BJ (cell line): ENCODE measurements around the gene FN3KRP. TPM values are rescaled to one million over a fixed set of nuclear protein-coding genes. Genes with fewer than 3 reads are reported as not detected.
A peak's percentile ranks its signal among the peaks of the same experiment; 100 is the strongest.

Experiments used
- CTCF ChIA-PET: fragments of 350-600 bp; formaldehyde crosslinking; extraction: SDS; loops from one replicate; lab custom pipeline; 2021; ENCODE audit warnings: antibody characterized with exemption, inconsistent platforms; lab: Yijun Ruan, JAX
- POLR2A ChIA-PET: fragments of 300-600 bp; sonication (Branson Sonifier 250); formaldehyde crosslinking; extraction: SDS; loops from one replicate; lab custom pipeline; 2021; ENCODE audit warnings: antibody characterized with exemption; lab: Charles Lee
- DNase-seq: peaks from one replicate; pipeline ENCODE4 v3.0.0-alpha.2; 2011; ENCODE audit warnings: low read depth
- H3K27me3 ChIP-seq: 2 replicates; pipeline ENCODE4 v1.6.0; 2011; ENCODE audit warnings: low read length; ENCODE audit not compliant: control insufficient read depth, insufficient read depth
- H3K36me3 ChIP-seq: 2 replicates; pipeline ENCODE4 v1.5.1; 2011; ENCODE audit warnings: low read length; ENCODE audit not compliant: control insufficient read depth, insufficient read depth
- H3K4me3 ChIP-seq: 2 replicates; pipeline ENCODE4 v1.5.1; 2011; ENCODE audit warnings: low read depth, mild to moderate bottlenecking, control low read depth, low read length
- polyA plus RNA-seq: library from polyadenylated mRNA; depleted of rRNA; stranded (reverse); fragments of >200 nt; gene quantifications from 2 replicates; pipeline ENCODE4 v1.2.3, GENCODE V29; 2011
- TF ChIP-seq, protein P1 (sequence below): IDR thresholded peaks from 2 replicates; pipeline ENCODE4 v1.5.1; 2011; ENCODE audit warnings: low read depth, mild to moderate bottlenecking, control low read depth, inconsistent platforms, low read length, moderate library complexity; ENCODE audit not compliant: insufficient read depth

Gene FN3KRP
- polyA plus RNA-seq, 1 experiment = 24.9 TPM

DNA sequence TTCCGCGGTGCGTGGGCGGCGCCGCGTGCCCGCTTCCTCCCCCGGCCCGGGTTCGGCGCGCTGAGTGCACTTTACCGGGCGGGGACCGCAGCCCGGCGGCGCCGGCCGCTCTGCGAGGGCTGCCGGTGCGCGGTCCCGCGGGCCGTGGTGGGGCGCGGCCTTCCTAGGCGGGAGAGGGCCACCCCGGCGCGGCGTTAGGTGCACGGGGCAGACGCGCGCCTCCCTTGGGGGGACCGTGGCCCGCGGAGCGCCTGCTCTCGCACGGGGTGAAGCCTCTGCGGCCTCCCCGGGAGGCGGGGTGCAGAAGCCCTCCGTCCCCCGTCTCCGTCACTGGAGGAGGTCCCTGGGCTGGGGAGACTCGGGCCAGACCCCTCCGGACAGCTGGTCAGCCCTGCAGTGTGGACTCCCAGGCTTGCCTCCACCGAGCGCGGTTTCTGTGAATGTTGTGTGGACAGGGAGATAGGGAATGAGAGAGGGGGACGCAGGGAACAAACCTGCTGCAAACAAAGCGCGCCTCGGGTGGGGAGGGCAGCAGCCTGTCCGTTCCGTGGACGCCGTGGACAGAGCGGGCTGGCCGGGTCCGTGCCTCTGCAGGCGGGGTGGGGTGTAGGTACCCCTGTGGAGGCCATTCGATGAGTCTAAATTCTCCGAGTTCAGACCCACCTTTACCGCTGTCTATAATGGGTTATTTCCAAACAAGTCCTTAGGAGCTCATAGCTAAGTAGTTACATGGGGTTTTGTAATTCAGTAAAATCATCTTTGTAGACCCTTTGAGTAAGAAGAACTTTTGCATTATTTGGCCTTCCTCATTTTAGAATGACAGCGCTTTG, 36.1 kb downstream of the FN3KRP start:
- Histone ChIP-seq H3K36me3 (no peaks in the 10 kb centered on the region), H3K27me3 (no peaks in the 10 kb centered on the region), H3K4me3 (peak overlapping the region; percentile 86)
- POLR2A ChIA-PET = no interaction called here
- no peak for DNase-seq
- TF ChIP-seq, protein P1, sequence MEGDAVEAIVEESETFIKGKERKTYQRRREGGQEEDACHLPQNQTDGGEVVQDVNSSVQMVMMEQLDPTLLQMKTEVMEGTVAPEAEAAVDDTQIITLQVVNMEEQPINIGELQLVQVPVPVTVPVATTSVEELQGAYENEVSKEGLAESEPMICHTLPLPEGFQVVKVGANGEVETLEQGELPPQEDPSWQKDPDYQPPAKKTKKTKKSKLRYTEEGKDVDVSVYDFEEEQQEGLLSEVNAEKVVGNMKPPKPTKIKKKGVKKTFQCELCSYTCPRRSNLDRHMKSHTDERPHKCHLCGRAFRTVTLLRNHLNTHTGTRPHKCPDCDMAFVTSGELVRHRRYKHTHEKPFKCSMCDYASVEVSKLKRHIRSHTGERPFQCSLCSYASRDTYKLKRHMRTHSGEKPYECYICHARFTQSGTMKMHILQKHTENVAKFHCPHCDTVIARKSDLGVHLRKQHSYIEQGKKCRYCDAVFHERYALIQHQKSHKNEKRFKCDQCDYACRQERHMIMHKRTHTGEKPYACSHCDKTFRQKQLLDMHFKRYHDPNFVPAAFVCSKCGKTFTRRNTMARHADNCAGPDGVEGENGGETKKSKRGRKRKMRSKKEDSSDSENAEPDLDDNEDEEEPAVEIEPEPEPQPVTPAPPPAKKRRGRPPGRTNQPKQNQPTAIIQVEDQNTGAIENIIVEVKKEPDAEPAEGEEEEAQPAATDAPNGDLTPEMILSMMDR = no peak
- CTCF ChIA-PET = no interaction called here

DNA sequence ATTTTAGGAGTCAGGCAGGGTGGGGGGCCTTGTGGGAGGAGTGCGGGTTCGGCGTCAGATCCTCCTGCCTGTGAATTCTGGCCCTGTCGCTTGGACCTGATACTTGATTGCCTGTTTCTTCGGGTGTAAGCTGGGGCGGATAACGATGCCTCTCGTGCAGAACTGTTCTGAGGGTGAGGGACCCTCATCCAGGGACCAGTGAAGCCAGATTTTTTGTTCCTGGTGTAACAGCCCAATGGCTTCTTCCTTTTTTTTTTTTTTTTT, 36.6 kb downstream of the FN3KRP start:
- ChIA-PET POLR2A (no interaction called here), CTCF (no interaction called here)
- Histone ChIP-seq H3K36me3 (no peaks in the 10 kb centered on the region), H3K4me3 (peak overlapping the region; percentile 86), H3K27me3 (no peaks in the 10 kb centered on the region)
- DNase-seq = no peak
- TF ChIP-seq, protein P1 = no peak

DNA sequence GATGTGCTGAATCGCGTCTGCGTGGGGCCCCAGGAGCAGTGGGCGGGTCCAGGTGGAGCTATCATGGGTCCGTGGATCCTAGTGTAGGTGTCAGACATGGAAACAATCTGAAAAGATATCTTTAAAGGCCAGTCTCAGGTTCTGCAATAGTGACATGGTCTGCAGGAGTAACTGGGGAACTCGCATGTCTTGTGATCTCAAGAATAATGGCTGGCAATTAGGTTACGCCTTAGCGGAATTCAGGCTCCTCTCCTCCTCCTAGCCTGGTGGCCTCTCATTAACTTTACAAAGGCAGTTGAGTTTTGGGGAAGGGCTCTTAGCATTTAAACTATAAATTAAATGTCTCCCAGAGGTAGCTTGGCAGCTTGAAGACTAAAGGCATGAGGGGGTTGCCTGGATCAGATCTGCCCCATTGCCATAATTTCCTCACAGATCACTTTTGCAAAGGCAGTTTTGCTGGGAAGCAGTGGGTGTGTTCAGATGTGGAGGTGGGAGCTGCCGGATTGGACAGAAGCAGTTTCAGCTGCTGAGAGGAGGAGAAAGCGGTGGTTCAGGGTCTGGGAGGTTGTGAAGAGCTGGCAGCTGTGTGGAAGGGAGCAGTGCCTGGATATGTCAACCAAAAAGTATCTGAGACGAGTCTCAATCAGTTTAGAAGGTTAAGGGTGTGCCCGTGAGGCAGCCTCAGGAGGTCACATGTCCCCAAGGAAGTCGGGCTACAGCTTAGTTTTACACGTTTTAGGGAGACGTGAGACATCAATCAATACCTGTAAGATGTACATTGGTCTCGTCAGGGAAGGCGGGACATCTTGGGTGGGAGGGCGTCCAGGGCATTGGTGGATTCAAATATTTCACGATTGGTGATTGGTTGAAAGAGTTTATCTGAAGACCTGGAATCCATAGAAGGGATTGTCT, 38.0 kb downstream of the FN3KRP start:
- H3K36me3 ChIP-seq = no peaks in the 10 kb centered on the region
- CTCF ChIA-PET = interaction anchor here (1.0 to 1.6 kb wide), 3 partner anchors 20 to 86 kb away, joined by 3 to 5 read pairs (median 4); no protein-coding TSS in a partner anchor
- no peaks in the 10 kb centered on the region for H3K27me3 ChIP-seq
- POLR2A ChIA-PET = no interaction called here
- TF ChIP-seq, protein P1 = no peak
- DNase-seq = no peak
- no peak overlapping the region for H3K4me3 ChIP-seq

DNA sequence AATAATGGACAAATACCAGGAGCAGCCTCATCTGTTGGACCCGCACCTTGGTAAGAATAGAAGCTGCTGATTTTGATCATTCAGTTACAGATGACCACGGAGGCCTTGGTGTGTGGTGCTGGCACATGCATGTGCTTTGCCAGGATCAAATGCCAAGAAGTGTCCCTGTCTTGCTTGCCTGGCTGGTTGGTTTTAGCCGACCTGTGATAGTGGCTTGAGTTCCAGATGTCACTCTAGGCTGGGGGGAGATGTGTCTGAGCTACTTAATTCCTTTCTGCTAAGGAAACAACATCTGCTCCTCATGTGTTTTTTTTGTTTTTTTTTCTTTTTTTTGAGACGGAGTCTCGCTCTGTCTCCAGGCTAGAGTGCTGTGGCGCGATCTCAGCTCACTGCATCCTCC, 39.7 kb downstream of the FN3KRP start:
- ChIA-PET POLR2A (no interaction called here), CTCF (interaction anchor here (0.5 to 1.6 kb wide), 3 partner anchors 9 to 88 kb away, joined by 3 to 5 read pairs (median 5); no protein-coding TSS in a partner anchor)
- TF ChIP-seq, protein P1 = no peak
- no peaks in the 10 kb centered on the region for H3K36me3 ChIP-seq
- no peak for DNase-seq
- H3K27me3 ChIP-seq = no peaks in the 10 kb centered on the region
- no peak overlapping the region for H3K4me3 ChIP-seq

DNA sequence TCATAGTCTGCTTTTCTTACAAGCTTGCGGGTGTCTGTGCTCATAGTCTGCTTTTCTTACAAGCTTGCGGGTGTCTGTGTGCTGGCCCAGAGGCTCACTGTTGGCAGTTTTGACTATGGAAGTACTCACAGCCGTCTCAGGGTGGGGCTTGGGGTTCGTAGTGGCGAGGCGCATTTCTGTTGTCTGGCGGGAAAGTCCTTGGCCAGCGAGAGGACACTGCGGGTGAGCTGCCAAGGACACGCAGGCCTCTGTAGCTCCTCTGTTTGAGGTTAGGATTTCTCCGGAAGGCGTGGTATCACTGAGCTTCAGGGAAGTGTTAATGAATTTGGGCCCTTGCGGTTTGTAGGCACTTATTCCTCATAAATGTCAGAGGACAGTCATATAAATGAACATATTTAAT, 48.9 kb downstream of the FN3KRP start:
- H3K36me3 ChIP-seq = peaks cover 4% of the 10 kb centered on the region
- no peak for DNase-seq
- H3K4me3 ChIP-seq = no peak overlapping the region
- ChIA-PET POLR2A (no interaction called here), CTCF (interaction anchor here (1.6 to 2.1 kb wide), 2 partner anchors 10 to 97 kb away, joined by 5 to 9 read pairs; no protein-coding TSS in a partner anchor)
- H3K27me3 ChIP-seq = no peaks in the 10 kb centered on the region
- TF ChIP-seq, protein P1 = no peak
